Sigmoid colon (tissue), 7 donors: Measurements from ENCODE around the gene GAL3ST1. TPM values are rescaled to one million over a fixed set of nuclear protein-coding genes. Genes with fewer than 3 reads are reported as not detected.
A peak's percentile ranks its signal among the peaks of the same experiment; 100 is the strongest.

Experiments
- DNase-seq: peaks from one replicate; pipeline ENCODE4 v3.0.0-alpha.2; 2019
- H3K27ac ChIP-seq, 4 donors: fragments of 200-600 bp; sonication (generic); one replicate each; pipeline ENCODE4 v1.5.1; 2016 to 2019; ENCODE audit warnings: mild to moderate bottlenecking in 1 of 4
- H3K27me3 ChIP-seq, 3 donors: fragments of 200-600 bp; sonication (generic); one replicate each; pipeline ENCODE4 v1.5.1; 2019; ENCODE audit warnings: mild to moderate bottlenecking in 1 of 3
- H3K36me3 ChIP-seq, 4 donors: fragments of 200-600 bp; sonication (generic); one replicate each; pipeline ENCODE4 v1.5.1; 2016 to 2019
- H3K4me1 ChIP-seq, 4 donors: fragments of 200-600 bp; sonication (generic); one replicate each; pipeline ENCODE4 v1.5.1; 2017 to 2019
- H3K4me3 ChIP-seq, 4 donors: fragments of 200-600 bp; sonication (generic); one replicate each; pipeline ENCODE4 v1.5.1; 2017 to 2019; ENCODE audit warnings: mild to moderate bottlenecking in 2 of 4, moderate library complexity in 1 of 4
- H3K9me3 ChIP-seq, 4 donors: fragments of 200-600 bp in 3 of 4; sonication (generic) in 3 of 4; one replicate each; pipeline versions ENCODE4 v1.5.1 to v1.6.1; 2013 to 2019
- EP300 ChIP-seq, 4 donors: sonication (generic); formaldehyde crosslinking; IDR thresholded peaks; one replicate each; pipeline ENCODE4 v1.6.1; 2017; ENCODE audit warnings: antibody characterized with exemption in 4 of 4
- POLR2A ChIP-seq, 2 donors: fragments of 450-650 bp; IDR thresholded peaks; one replicate each; pipeline ENCODE4 v1.6.1; 2016; ENCODE audit warnings: antibody characterized with exemption in 2 of 2, mild to moderate bottlenecking in 2 of 2, moderate library complexity in 2 of 2
- POLR2AphosphoS5 ChIP-seq, 4 donors: sonication (generic); formaldehyde crosslinking; IDR thresholded peaks; one replicate each; pipeline ENCODE4 v1.6.1; 2017; ENCODE audit warnings: antibody characterized with exemption in 4 of 4
- WGBS, 2 donors: extraction: QIAGEN DNeasy Blood & Tissue Kit; methylation state at CpG; one replicate each; pipeline ENCODE4 v1.1.7; 2013; 5-methylcytosine and 5-hydroxymethylcytosine counted together
- intact Hi-C: fragments of 100-400 bp; cut with DNase I; formaldehyde crosslinking; loops from one replicate; pipeline ENCODE4 v1.15.1; 2023
- polyA plus RNA-seq, 3 donors: library from polyadenylated mRNA; stranded (reverse); fragments of 200-250 nt; gene quantifications; one replicate each; pipeline ENCODE4 v1.2.3, GENCODE V29; 2013
- total RNA-seq, 4 donors: library from RNA; depleted of rRNA; stranded (reverse); fragments of >200 nt; gene quantifications; one replicate each; pipeline ENCODE4 v1.1.0, GENCODE V29; 2016
- TF ChIP-seq, protein P1 (sequence below), 4 experiments: fragments of 450-650 bp in 3 of 4; fragments of 200-600 bp in 1 of 4; IDR thresholded peaks; one replicate each; pipeline ENCODE4 v1.5.1; 2016 to 2019; ENCODE audit warnings: antibody characterized with exemption in 4 of 4, mild to moderate bottlenecking in 3 of 4, moderate library complexity in 2 of 4
- donor health status: healthy with polysubstance abuse.
- donor health status: Bipolar disorder and iron deficiency.
- donor health status: healthy.

Gene GAL3ST1
- total and polyA plus RNA-seq, 7 donors: 0.68 to 10.2 (median 2.8) TPM

DNA sequence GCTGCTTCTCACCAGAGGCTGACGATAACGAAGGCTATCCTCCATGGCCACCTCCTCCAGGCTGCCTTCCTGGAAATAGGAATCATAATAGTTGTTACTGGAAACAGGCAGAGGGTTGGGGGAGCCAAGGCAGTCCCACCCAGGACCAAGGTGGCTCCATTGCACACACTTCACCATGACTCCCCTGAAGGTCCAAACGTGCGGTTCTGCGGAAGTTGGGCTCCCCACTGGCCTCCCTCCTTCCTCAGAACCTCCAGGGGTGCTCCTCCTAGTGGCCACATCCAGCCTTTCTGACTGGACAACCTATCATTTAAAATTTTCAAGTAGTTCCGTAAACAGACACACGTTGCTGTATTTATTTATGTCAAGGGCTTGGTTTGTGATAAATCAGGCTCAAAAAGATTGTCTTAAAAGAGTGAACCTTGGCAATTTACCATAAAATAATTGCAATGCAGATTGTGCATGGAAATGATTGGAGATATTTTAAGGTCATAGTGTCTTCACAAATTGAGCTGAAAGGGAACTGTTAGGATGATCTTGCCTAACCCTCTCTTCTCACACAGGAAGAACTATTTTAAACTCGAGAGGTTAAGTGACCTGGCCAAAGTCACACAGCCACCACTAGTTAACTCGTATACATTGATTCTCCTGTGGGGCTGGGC, 31.1 kb upstream of the GAL3ST1 start:
- 20 to 32% methylated on average over 9 of the region's 9 CpGs for WGBS, 2 donors
- Histone ChIP-seq H3K4me3 (peak overlapping the region; percentile 44 to 67 (median 58)), H3K36me3 (no peaks in the 10 kb centered on the region), H3K27ac (peak overlapping the region in 2 of 4 donors; percentile 80 to 88), H3K27me3 (no peaks in the 10 kb centered on the region), H3K4me1 (peaks cover 0 to 50% (median 41%) of the 10 kb centered on the region in 4 donors), H3K9me3 (no peaks in the 10 kb centered on the region)
- DNase-seq: no peak
- no peak for TF ChIP-seq POLR2AphosphoS5 (IDR thresholded peaks at IDR 0.05)
- no peak for TF ChIP-seq POLR2A (IDR thresholded peaks at IDR 0.05)
- no peak for TF ChIP-seq EP300 (IDR thresholded peaks at IDR 0.05)
- TF ChIP-seq, protein P1, sequence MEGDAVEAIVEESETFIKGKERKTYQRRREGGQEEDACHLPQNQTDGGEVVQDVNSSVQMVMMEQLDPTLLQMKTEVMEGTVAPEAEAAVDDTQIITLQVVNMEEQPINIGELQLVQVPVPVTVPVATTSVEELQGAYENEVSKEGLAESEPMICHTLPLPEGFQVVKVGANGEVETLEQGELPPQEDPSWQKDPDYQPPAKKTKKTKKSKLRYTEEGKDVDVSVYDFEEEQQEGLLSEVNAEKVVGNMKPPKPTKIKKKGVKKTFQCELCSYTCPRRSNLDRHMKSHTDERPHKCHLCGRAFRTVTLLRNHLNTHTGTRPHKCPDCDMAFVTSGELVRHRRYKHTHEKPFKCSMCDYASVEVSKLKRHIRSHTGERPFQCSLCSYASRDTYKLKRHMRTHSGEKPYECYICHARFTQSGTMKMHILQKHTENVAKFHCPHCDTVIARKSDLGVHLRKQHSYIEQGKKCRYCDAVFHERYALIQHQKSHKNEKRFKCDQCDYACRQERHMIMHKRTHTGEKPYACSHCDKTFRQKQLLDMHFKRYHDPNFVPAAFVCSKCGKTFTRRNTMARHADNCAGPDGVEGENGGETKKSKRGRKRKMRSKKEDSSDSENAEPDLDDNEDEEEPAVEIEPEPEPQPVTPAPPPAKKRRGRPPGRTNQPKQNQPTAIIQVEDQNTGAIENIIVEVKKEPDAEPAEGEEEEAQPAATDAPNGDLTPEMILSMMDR (IDR thresholded peaks at IDR 0.05): peak; percentile 54 to 66 (median 62)
- intact Hi-C loops: loop anchor here (2.0 to 10.0 kb wide), 2 partner anchors 29 to 181 kb away; partner anchors contain the start of genes MTFP1 and SLC35E4

DNA sequence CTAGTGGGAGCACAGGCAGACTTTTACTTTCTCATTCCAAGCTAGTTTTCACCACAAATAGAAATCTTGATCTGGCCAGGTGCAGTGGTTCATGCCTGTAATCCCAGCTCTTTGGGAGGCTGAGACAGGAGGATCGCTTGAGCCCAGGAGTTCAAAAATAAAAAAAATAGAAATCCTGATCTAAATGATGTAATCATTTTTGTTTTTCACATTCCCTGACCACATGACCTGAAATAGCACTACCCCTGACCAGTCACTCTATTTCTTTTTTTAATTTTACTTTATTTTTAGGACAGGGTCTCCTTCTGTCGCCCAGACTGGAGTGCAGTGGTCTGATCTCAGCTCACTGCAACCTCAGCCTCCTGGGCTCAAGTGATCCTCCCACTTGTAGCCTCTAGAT, 30.3 kb upstream of the GAL3ST1 start:
- Histone ChIP-seq H3K27ac (no peak overlapping the region), H3K4me1 (peaks cover 0 to 44% (median 38%) of the 10 kb centered on the region in 4 donors), H3K4me3 (no peak overlapping the region), H3K36me3 (no peaks in the 10 kb centered on the region), H3K9me3 (no peaks in the 10 kb centered on the region), H3K27me3 (no peaks in the 10 kb centered on the region)
- WGBS, 2 donors: 87 to 94% methylated on average over 2 of the region's 2 CpGs
- no peak for DNase-seq
- intact Hi-C loops: loop anchor here (10.0 kb wide), 1 partner anchor 180 kb away; the partner anchor contains the start of gene MTFP1
- TF ChIP-seq, protein P1 (IDR thresholded peaks at IDR 0.05): no peak
- TF ChIP-seq POLR2AphosphoS5 (IDR thresholded peaks at IDR 0.05) (no peak), POLR2A (IDR thresholded peaks at IDR 0.05) (no peak), EP300 (IDR thresholded peaks at IDR 0.05) (no peak)

DNA sequence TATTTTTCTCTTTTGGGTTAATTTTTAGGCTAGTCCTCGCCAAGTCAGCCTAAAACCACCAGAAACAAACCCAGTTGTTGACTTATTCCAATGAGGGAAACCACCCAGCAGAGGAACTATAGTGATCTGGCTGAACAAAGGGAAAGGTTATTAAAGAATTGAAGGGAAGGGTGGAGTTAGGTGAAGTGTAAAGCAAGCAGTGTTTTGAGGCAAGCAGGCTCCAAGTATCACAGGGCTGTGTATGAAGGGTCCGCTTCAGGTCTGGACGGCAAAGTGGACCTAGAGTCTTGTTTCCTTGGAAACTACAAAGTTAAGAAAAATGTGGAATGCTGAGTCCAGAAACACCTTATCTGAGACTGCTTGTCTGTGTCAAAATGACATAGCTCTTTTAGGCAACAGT, 29.3 kb upstream of the GAL3ST1 start:
- WGBS, 2 donors: 18 to 61% methylated on average over 3 of the region's 3 CpGs
- no peak for DNase-seq
- Histone ChIP-seq H3K9me3 (no peaks in the 10 kb centered on the region), H3K27me3 (no peaks in the 10 kb centered on the region), H3K36me3 (no peaks in the 10 kb centered on the region), H3K4me1 (peaks cover 0 to 35% (median 29%) of the 10 kb centered on the region in 4 donors), H3K27ac (no peak overlapping the region), H3K4me3 (no peak overlapping the region)
- no peak for TF ChIP-seq POLR2A (IDR thresholded peaks at IDR 0.05)
- no peak for TF ChIP-seq POLR2AphosphoS5 (IDR thresholded peaks at IDR 0.05)
- TF ChIP-seq, protein P1 (IDR thresholded peaks at IDR 0.05): no peak
- no peak for TF ChIP-seq EP300 (IDR thresholded peaks at IDR 0.05)
- intact Hi-C loops: loop anchor here (10.0 kb wide), 1 partner anchor 179 kb away; the partner anchor contains the start of gene MTFP1

DNA sequence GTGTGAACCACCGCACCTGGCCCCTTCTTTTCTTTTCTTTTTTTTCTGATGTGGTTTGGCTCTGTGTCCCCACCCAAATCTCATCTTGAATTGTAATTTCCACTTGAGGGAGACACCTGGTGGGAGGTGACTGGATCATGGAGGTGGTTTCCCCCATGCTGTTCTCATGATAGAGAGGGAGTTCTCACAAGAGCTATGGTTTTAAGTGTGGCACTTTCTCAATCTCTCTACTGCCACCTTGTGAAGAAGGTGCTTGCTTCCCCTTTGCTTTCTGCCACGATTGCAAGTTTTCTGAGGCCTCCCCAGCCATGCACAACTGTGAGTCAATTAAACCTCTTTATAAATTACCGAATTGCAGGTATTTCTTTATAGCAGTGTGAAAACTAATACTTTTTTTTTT, 27.6 kb upstream of the GAL3ST1 start:
- H3K9me3 ChIP-seq: no peaks in the 10 kb centered on the region
- 26 to 62% methylated on average over 3 of the region's 3 CpGs for WGBS, 2 donors
- no peak overlapping the region for H3K27ac ChIP-seq
- no peak for DNase-seq
- TF ChIP-seq POLR2A (IDR thresholded peaks at IDR 0.05) (no peak), POLR2AphosphoS5 (IDR thresholded peaks at IDR 0.05) (no peak), EP300 (IDR thresholded peaks at IDR 0.05) (no peak)
- TF ChIP-seq, protein P1 (IDR thresholded peaks at IDR 0.05): no peak
- H3K4me1 ChIP-seq: peaks cover 0 to 17% (median 12%) of the 10 kb centered on the region in 4 donors
- intact Hi-C loops: loop anchor here (10.0 kb wide), 1 partner anchor 177 kb away; the partner anchor contains the start of gene MTFP1
- no peaks in the 10 kb centered on the region for H3K36me3 ChIP-seq
- no peaks in the 10 kb centered on the region for H3K27me3 ChIP-seq
- no peak overlapping the region for H3K4me3 ChIP-seq
